Endodermal cell (in vitro differentiated cells): Measurements from ENCODE around the gene CRELD2. TPM values are rescaled to one million over a fixed set of nuclear protein-coding genes. Genes with fewer than 3 reads are reported as not detected.

Experiments
- DNase-seq: peaks from one replicate; pipeline ENCODE4 v3.0.0-alpha.2; 2017
- H3K27ac ChIP-seq: 2 replicates; pipeline ENCODE4 v1.5.1; 2013; ENCODE audit warnings: mild to moderate bottlenecking, low read depth, low read length, moderate library complexity
- H3K27me3 ChIP-seq: 2 replicates; pipeline ENCODE4 v1.6.1; 2013; ENCODE audit warnings: mild to moderate bottlenecking, low read length, moderate library complexity; ENCODE audit not compliant: insufficient read depth, control insufficient read depth, poor library complexity, severe bottlenecking
- H3K36me3 ChIP-seq: 2 replicates; pipeline ENCODE4 v1.7.0; 2013; ENCODE audit warnings: mild to moderate bottlenecking, low read length, moderate library complexity; ENCODE audit not compliant: control insufficient read depth, insufficient read depth
- H3K4me1 ChIP-seq: one replicate; pipeline ENCODE4 v1.7.0; 2013; ENCODE audit warnings: low read length; ENCODE audit not compliant: control insufficient read depth, insufficient read depth
- H3K4me3 ChIP-seq: 2 replicates; pipeline ENCODE4 v1.5.1; 2013; ENCODE audit warnings: mild to moderate bottlenecking, low read length, moderate library complexity
- H3K9ac ChIP-seq: 2 replicates; pipeline ENCODE4 v1.6.1; 2013; ENCODE audit warnings: mild to moderate bottlenecking, low read length, moderate library complexity; ENCODE audit not compliant: poor library complexity, severe bottlenecking; ENCODE audit errors: extremely low read depth
- H3K9me3 ChIP-seq: 2 replicates; pipeline ENCODE4 v1.6.1; 2013; ENCODE audit warnings: mild to moderate bottlenecking, low read length, moderate library complexity; ENCODE audit not compliant: control insufficient read depth
- H3K27ac Mint-ChIP-seq: 2 replicates; pipeline ENCODE4 v1.8.0; 2020; ENCODE audit warnings: mixed read lengths
- H3K27me3 Mint-ChIP-seq: 2 replicates; pipeline ENCODE4 v1.8.0; 2021; ENCODE audit warnings: mild to moderate bottlenecking, mixed read lengths; ENCODE audit not compliant: insufficient read depth
- H3K36me3 Mint-ChIP-seq: 2 replicates; pipeline ENCODE4 v1.8.0; 2020; ENCODE audit warnings: low read depth, mixed read lengths
- H3K4me1 Mint-ChIP-seq: 2 replicates; pipeline ENCODE4 v1.8.0; 2020; ENCODE audit warnings: mixed read lengths
- H3K4me3 Mint-ChIP-seq: 2 replicates; pipeline ENCODE4 v1.8.0; 2020; ENCODE audit warnings: mild to moderate bottlenecking, moderate library complexity, mixed read lengths
- H3K9me3 Mint-ChIP-seq: 2 replicates; pipeline ENCODE4 v1.8.0; 2020; ENCODE audit warnings: mild to moderate bottlenecking, mixed read lengths
- WGBS, 2 experiments: methylation state at CpG; one replicate each; pipeline versions ENCODE4 v1.1.5 to v1.1.7; 2013; ENCODE audit warnings: missing lambda C conversion rate in 2 of 2, mixed read lengths in 1 of 2; ENCODE audit not compliant: insufficient coverage in 1 of 2, insufficient read length in 1 of 2; 5-methylcytosine and 5-hydroxymethylcytosine counted together
- total RNA-seq, 2 donors: library from RNA; stranded (reverse); fragmentation: NEBNext Ultra II Directional in 1 of 2; extraction: Animal tissue kit (Norgen Biotek cat#: 25700) in 1 of 2; gene quantifications; 2 replicates in 1 of 2; 3 replicates in 1 of 2; pipeline ENCODE4 v1.2.1, GENCODE V29; 2021
- TF ChIP-seq, protein P1 (sequence below): fragments of 200-600 bp; sonication (generic); conservative IDR thresholded peaks from 2 replicates; pipeline ENCODE4 v1.5.0; 2021; ENCODE audit warnings: antibody characterized with exemption, mild to moderate bottlenecking

The CRELD2 gene
- total RNA-seq, 2 donors from 2014 or later, result 39.8 to 62.9 TPM

DNA sequence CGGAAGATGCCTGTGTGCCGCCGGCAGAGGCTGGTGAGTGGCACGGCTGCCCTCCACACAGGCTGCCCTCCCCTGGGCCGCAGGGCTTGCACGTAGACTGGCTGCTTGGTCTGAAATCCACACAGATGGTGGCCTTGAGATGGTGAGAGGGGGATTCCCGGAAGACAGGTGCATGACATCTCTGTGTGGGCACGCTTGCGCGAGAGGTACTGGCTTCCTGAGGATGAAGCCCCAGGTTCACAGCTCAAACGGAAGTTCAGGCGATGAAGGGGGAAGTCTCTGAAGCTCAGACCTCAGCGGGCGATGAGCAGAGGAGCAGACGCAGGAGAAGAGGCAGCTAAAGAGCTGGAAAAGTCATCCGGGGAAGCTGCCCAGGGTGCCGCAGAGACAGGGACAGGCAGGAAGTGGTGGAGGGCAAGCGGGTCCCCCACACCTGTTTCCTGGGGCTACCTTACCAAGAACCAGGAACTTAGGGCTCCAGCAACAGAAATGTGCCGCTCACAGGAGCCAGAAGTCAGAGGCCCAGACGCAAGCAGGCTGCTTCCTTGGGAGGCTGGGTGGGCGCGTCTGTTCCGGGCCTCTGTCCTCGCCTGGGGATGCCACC lies 7.2 kb downstream of the CRELD2 start:
- Mint-ChIP-seq H3K9me3 (no peaks in the 10 kb centered on the region), H3K27me3 (peaks cover 12% of the 10 kb centered on the region), H3K4me3 (no peak overlapping the region), H3K4me1 (no peaks in the 10 kb centered on the region), H3K36me3 (peaks cover 31% of the 10 kb centered on the region), H3K27ac (no peak overlapping the region)
- Histone ChIP-seq H3K36me3 (peaks cover 26% of the 10 kb centered on the region), H3K4me3 (no peak overlapping the region), H3K9me3 (no peaks in the 10 kb centered on the region), H3K4me1 (no peaks in the 10 kb centered on the region), H3K27me3 (peaks cover 11% of the 10 kb centered on the region), H3K9ac (no peak overlapping the region), H3K27ac (peak overlapping the region; percentile 41)
- DNase-seq, result no peak
- TF ChIP-seq, protein P1, sequence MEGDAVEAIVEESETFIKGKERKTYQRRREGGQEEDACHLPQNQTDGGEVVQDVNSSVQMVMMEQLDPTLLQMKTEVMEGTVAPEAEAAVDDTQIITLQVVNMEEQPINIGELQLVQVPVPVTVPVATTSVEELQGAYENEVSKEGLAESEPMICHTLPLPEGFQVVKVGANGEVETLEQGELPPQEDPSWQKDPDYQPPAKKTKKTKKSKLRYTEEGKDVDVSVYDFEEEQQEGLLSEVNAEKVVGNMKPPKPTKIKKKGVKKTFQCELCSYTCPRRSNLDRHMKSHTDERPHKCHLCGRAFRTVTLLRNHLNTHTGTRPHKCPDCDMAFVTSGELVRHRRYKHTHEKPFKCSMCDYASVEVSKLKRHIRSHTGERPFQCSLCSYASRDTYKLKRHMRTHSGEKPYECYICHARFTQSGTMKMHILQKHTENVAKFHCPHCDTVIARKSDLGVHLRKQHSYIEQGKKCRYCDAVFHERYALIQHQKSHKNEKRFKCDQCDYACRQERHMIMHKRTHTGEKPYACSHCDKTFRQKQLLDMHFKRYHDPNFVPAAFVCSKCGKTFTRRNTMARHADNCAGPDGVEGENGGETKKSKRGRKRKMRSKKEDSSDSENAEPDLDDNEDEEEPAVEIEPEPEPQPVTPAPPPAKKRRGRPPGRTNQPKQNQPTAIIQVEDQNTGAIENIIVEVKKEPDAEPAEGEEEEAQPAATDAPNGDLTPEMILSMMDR, result no peak
- WGBS, 2 experiments, result 95 to 97% methylated on average over 20 to 24 of the region's 24 CpGs

DNA sequence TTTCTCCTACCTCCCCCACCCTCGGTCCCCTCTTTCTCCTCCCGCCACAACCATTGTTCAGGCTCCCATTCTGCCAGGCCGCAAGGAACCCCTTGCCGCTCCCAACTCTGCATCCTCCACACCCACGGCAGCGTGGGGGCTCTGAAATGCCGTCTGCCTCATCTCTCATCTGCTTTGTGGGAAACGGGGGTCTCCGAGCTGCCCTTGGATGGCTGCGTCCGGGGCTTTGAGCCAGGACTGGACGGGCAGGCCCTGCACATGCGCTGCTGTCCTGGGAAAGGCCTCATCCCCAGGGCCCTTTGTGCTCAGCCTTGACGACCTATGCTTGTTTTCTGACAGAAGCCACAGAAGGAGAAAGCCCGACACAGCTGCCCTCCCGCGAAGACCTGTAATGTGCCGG lies 8.5 kb downstream of the CRELD2 start:
- Mint-ChIP-seq H3K27ac (no peak overlapping the region), H3K4me3 (no peak overlapping the region), H3K9me3 (no peaks in the 10 kb centered on the region), H3K36me3 (peaks cover 28% of the 10 kb centered on the region), H3K27me3 (peaks cover 16% of the 10 kb centered on the region), H3K4me1 (no peaks in the 10 kb centered on the region)
- Histone ChIP-seq H3K9me3 (no peaks in the 10 kb centered on the region), H3K4me1 (no peaks in the 10 kb centered on the region), H3K27ac (peak overlapping the region; percentile 83), H3K9ac (no peak overlapping the region), H3K36me3 (peaks cover 16% of the 10 kb centered on the region), H3K4me3 (no peak overlapping the region), H3K27me3 (peaks cover 15% of the 10 kb centered on the region)
- WGBS, 2 experiments, result 85 to 91% methylated on average over 16 to 18 of the region's 18 CpGs
- TF ChIP-seq, protein P1, result no peak
- DNase-seq, result no peak

DNA sequence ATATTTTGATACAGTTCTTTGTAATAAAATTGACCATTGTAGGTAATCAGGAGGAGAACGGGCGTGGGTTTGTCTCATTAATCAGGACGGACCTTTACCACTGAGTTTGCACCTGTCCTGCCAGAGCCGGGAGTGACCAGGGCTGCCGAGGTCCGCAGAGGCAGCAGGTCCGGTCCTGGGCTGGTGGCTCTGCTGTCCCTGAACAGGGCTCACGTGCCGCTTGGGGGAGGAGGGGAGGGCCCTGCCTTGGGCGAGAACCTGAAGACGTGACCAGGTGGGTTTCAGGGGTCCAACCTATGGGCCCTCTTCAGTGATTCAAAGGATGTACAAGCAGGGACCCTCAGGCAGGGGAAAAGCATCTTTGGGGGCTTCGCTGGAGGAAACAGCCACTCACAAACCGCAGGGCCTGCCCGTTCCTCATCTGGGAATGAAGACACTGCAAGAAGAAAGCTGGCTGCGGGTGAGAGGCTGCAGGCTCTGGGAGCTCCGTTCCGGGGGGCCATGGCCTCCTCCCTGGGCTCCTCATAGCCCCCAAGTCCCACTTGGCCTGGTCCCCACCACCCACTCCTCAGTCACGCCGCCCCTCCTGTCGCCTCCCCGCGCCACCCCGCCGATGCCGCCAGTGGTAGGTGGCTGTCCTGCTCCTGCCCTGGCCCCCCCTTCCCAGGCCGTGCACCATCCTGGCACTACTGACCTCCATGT lies 9.2 kb downstream of the CRELD2 start:
- H3K9ac ChIP-seq, result no peak overlapping the region
- H3K4me3 ChIP-seq, result no peak overlapping the region
- H3K27ac ChIP-seq, result no peak overlapping the region
- H3K4me1 ChIP-seq, result no peaks in the 10 kb centered on the region
- TF ChIP-seq, protein P1, result no peak
- Mint-ChIP-seq H3K4me1 (no peaks in the 10 kb centered on the region), H3K9me3 (no peaks in the 10 kb centered on the region), H3K36me3 (peaks cover 28% of the 10 kb centered on the region), H3K4me3 (no peak overlapping the region), H3K27me3 (peaks cover 16% of the 10 kb centered on the region), H3K27ac (no peak overlapping the region)
- H3K36me3 ChIP-seq, result peaks cover 15% of the 10 kb centered on the region
- peaks cover 15% of the 10 kb centered on the region for H3K27me3 ChIP-seq
- H3K9me3 ChIP-seq, result no peaks in the 10 kb centered on the region
- WGBS, 2 experiments, result 88 to 89% methylated on average over 11 to 26 of the region's 26 CpGs
- DNase-seq, result no peak
